NCI-H2029 treated with DMSO at 0.1 percent for 48 hours (cell line): ENCODE data around the gene TRIM49.
"Not testable (repeated sequence)": the region's sequence is repeated elsewhere in the genome, so short reads cannot be mapped to it uniquely, and the experiment has no call there.

Experiments used
- DNase-seq: peaks from one replicate; lab custom pipeline; 2025; lab: John Stamatoyannopoulos, UW

TRIM49 gene

GRCh38 chr11:89808475-89808874 lies at the start of gene TRIM49:
TSS of gene TRIM49 (minus strand) at chr11:89808575. CDS start at chr11:89804469, 4,106 bp downstream.
- DNase-seq, result not testable (repeated sequence)

- DNase-seq, result not testable (repeated sequence)
These were observed 18.3 kb upstream of the TRIM49 start for GRCh38 chr11:89826694-89827093.

- DNase-seq, result not testable (repeated sequence)
These were observed 11.6 kb upstream of the TRIM49 start for GRCh38 chr11:89820008-89820407.

- not testable (repeated sequence) for DNase-seq
These were observed 5.2 kb upstream of the TRIM49 start for GRCh38 chr11:89813535-89813934.

GRCh38 chr11:89787506-89788063 lies 20.8 kb downstream of the TRIM49 start:
- not testable (repeated sequence) for DNase-seq

- not testable (repeated sequence) for DNase-seq
These were observed 22.6 kb downstream of the TRIM49 start for GRCh38 chr11:89785726-89786125.

GRCh38 chr11:89750822-89751221 lies 57.6 kb downstream of the TRIM49 start:
- not testable (repeated sequence) for DNase-seq
